ENCODE measurements around the gene C6.
"Not testable (repeated sequence)": the region's sequence is repeated elsewhere in the genome, so short reads cannot be mapped to it uniquely, and the experiment has no call there.

The C6 gene

DNA sequence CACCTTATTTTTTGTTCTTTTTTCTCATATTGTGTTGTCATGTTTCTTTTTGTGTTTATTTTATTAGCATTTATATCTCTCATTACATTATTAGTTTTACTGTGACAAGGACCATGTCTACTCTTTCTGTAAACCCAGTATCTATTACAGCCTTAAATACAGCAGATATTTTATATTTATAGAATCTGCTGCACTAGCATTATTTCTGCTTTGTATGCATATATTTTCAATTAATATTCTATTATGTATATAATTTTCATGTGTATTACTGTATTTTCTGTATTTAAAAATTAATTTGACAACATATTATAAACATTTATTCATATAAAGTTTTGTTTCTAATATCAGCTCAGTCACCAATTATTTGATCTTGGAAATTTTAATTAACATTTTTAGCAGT is 19.5 kb upstream of the C6 start:
- Histone ChIP-seq H4K20me1 (ENCODE audit: control insufficient read depth, insufficient read depth, low read depth, low read length) (no peaks in the 10 kb centered on the region), H3K9me2 (replicated peaks; ENCODE audit: control insufficient read depth, low read length) (no peaks in the 10 kb centered on the region), H3K27me3 (ENCODE audit: control insufficient read depth, low read length) (no peaks in the 10 kb centered on the region), H3K4me2 (ENCODE audit: low read length) (no peak overlapping the region), H3K36me3 (ENCODE audit: control insufficient read depth, low read length) (no peaks in the 10 kb centered on the region), H3K9me3 (ENCODE audit: control insufficient read depth, insufficient read depth, low read length) (no peaks in the 10 kb centered on the region), H3K79me2 (ENCODE audit: control insufficient read depth, low read length) (no peaks in the 10 kb centered on the region), H3K4me3 (ENCODE audit: low read length) (no peak overlapping the region), H3K4me1 (ENCODE audit: control insufficient read depth, low read length) (no peaks in the 10 kb centered on the region), H3F3A (ENCODE audit: control insufficient read depth, insufficient read depth) (no peaks in the 10 kb centered on the region), H3K27ac (ENCODE audit: low read depth, low read length) (no peak overlapping the region)
- TF ChIP-seq CTCF (IDR thresholded peaks at IDR 0.05; ENCODE audit: low read depth, low read length, poor library complexity, severe bottlenecking) (no peak), EZH2phosphoT487 (IDR thresholded peaks at IDR 0.05; ENCODE audit: borderline replicate concordance, low read length) (no peak)

DNA sequence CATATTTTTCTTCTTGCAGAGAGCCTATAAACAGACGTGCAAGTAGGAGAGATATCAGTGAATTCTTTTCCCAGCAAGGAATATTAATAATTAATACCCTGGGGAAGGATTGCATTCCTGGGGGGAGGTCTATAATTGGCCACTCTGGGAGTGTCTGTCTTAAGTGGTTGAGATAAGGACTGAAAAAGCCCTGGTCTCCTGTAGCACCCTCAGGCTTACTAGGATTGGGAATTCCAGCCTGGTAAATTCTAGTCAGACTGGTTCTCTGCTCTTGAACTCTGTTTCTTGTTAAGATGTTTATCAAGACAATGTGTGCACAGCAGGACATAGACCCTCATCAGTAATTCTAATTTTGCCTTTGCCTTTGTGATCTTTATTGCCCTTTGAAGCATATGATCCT is 16.9 kb upstream of the C6 start:
- H3K9me3 ChIP-seq (ENCODE audit: control insufficient read depth, insufficient read depth, low read length); H3K27me3 ChIP-seq (ENCODE audit: control insufficient read depth, low read length); H3K79me2 ChIP-seq (ENCODE audit: control insufficient read depth, low read length); H3K9me2 ChIP-seq (replicated peaks; ENCODE audit: control insufficient read depth, low read length); H3F3A ChIP-seq (ENCODE audit: control insufficient read depth, insufficient read depth); H3K27ac ChIP-seq (ENCODE audit: low read depth, low read length); H3K4me1 ChIP-seq (ENCODE audit: control insufficient read depth, low read length); H3K4me3 ChIP-seq (ENCODE audit: low read length); H3K4me2 ChIP-seq (ENCODE audit: low read length); H4K20me1 ChIP-seq (ENCODE audit: control insufficient read depth, insufficient read depth, low read depth, low read length); H3K36me3 ChIP-seq (ENCODE audit: control insufficient read depth, low read length): not testable (repeated sequence)

- Histone ChIP-seq H4K20me1 (ENCODE audit: control insufficient read depth, insufficient read depth, low read depth, low read length) (no peaks in the 10 kb centered on the region), H3K27ac (ENCODE audit: low read depth, low read length) (no peak overlapping the region), H3K4me1 (ENCODE audit: control insufficient read depth, low read length) (no peaks in the 10 kb centered on the region), H3K27me3 (ENCODE audit: control insufficient read depth, low read length) (no peaks in the 10 kb centered on the region), H3K9me2 (replicated peaks; ENCODE audit: control insufficient read depth, low read length) (no peaks in the 10 kb centered on the region), H3K4me3 (ENCODE audit: low read length) (no peak overlapping the region), H3F3A (ENCODE audit: control insufficient read depth, insufficient read depth) (no peaks in the 10 kb centered on the region), H3K79me2 (ENCODE audit: control insufficient read depth, low read length) (no peaks in the 10 kb centered on the region), H3K9me3 (ENCODE audit: control insufficient read depth, insufficient read depth, low read length) (no peaks in the 10 kb centered on the region), H3K36me3 (ENCODE audit: control insufficient read depth, low read length) (no peaks in the 10 kb centered on the region), H3K4me2 (ENCODE audit: low read length) (no peak overlapping the region)
- no peak for TF ChIP-seq CTCF (IDR thresholded peaks at IDR 0.05; ENCODE audit: low read depth, low read length, poor library complexity, severe bottlenecking)
- no peak for TF ChIP-seq EZH2phosphoT487 (IDR thresholded peaks at IDR 0.05; ENCODE audit: borderline replicate concordance, low read length)
These were observed 10.6 kb upstream of the C6 start for GRCh38 chr5:41223962-41224361.

DNA sequence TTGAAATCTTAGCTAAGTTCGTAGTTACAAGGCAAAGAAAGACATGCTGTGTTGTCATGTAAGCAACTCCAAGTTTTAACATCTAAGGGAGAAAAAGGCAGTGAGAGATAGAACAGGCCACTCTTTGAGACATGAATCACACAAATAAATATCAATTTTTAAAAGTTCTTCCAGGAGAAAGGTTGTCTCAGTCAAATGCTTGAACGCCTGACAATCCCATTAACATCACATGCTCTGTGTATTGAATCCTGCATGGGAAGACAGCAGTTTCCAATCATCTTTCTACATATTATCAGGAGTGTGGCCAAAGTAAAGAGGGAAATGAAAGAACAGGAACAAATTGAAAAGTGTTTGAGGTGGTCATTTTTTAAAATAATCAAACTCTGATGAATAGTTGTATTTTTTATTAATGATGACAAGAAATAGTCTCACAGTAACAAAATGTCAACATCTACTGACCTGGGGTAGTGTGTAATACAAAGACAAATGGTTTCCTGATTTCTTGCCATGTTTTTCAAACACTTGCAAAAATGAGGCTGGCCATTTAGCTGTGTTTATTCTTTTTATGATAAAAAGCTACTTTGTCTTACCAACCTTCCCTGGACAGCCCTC is 6.4 kb upstream of the C6 start:
- Histone ChIP-seq H3K9me3 (ENCODE audit: control insufficient read depth, insufficient read depth, low read length) (no peaks in the 10 kb centered on the region), H3K4me3 (ENCODE audit: low read length) (no peak overlapping the region)

More for the DNA sequence above, 6.4 kb upstream of the C6 start:
- Histone ChIP-seq H3K4me1 (ENCODE audit: control insufficient read depth, low read length) (no peaks in the 10 kb centered on the region), H3F3A (ENCODE audit: control insufficient read depth, insufficient read depth) (no peaks in the 10 kb centered on the region), H3K27me3 (ENCODE audit: control insufficient read depth, low read length) (no peaks in the 10 kb centered on the region), H3K36me3 (ENCODE audit: control insufficient read depth, low read length) (no peaks in the 10 kb centered on the region), H3K9me2 (replicated peaks; ENCODE audit: control insufficient read depth, low read length) (no peaks in the 10 kb centered on the region), H3K79me2 (ENCODE audit: control insufficient read depth, low read length) (no peaks in the 10 kb centered on the region), H4K20me1 (ENCODE audit: control insufficient read depth, insufficient read depth, low read depth, low read length) (no peaks in the 10 kb centered on the region), H3K4me2 (ENCODE audit: low read length) (no peak overlapping the region), H3K27ac (ENCODE audit: low read depth, low read length) (no peak overlapping the region)
- TF ChIP-seq EZH2phosphoT487 (IDR thresholded peaks at IDR 0.05; ENCODE audit: borderline replicate concordance, low read length) (no peak), CTCF (IDR thresholded peaks at IDR 0.05; ENCODE audit: low read depth, low read length, poor library complexity, severe bottlenecking) (no peak)

Data from DOHH2 (cell line).